Ovary (tissue), 9 donors: Measurements from ENCODE around the gene HOXA1. TPM values are rescaled to one million over a fixed set of nuclear protein-coding genes. Genes with fewer than 3 reads are reported as not detected.

Source experiments
- polyA plus RNA-seq, 2 donors: library from polyadenylated mRNA; stranded (reverse); fragments of 200-250 nt in 1 of 2; fragments of 350-450 nt in 1 of 2; fragmentation: Illumina TruSeq in 1 of 2; extraction: RNeasy Lipid Tissue Mini Kit (QIAGEN cat#74804) in 1 of 2; gene quantifications; one replicate each; pipeline ENCODE4 v1.2.3, GENCODE V29; 2013 to 2014
- small RNA-seq: library from RNA; depleted of rRNA; stranded (forward); fragments of <200 nt; gene quantifications from one replicate; pipeline ENCODE3, GENCODE V24; 2016
- total RNA-seq, 7 donors: library from RNA; depleted of rRNA in 2 of 7; stranded (reverse); fragments of >200 nt in 2 of 7; fragmentation: NEBNext Ultra II Directional in 3 of 7; extraction: Animal tissue kit (Norgen Biotek cat#: 25700) in 3 of 7; gene quantifications; one replicate each; pipeline versions ENCODE4 v1.1.0 to v1.2.4, GENCODE V29; 2016 to 2023
- donor health status: DM: no; HTN: no; CAD: no; lungs with moderate emphysema.
- donor health status: DM: no; HTN: no; CAD: no.
- donor health status: Bipolar disorder and iron deficiency.
- donor health status: DM: yes; HTN: yes; CAD: no.
- donor health status: DM: no; HTN: no; CAD: no.
- donor health status: DM: yes; HTN: yes; CAD: no.

HOXA1 gene
- total and polyA plus RNA-seq, 9 donors: 0.23 to 1.5 (median 0.62) TPM

Small RNA genes within 50 kb of the gene (small RNA-seq; reads per million reads assigned to genes)
- not detected for gene RF01977

Other genes starting within 250 kb of the HOXA1 start
- 10 to 100 TPM; 17.1 to 40.8 (median 20.0) TPM for gene SKAP2, start 231.4 kb downstream of the HOXA1 start, total RNA-seq
- gene SKAP2, start 231.4 kb downstream of the HOXA1 start, polyA plus RNA-seq: 10 to 100 TPM in 1 of 2 donors, 1 to 10 TPM in 1; 8.6 to 26.6 TPM
- gene HOXA2, start 6.7 kb upstream of the HOXA1 start, total RNA-seq: 1 to 10 TPM in 3 of 7 donors, under 1 TPM in 2, not detected in 2; 0.36 to 9.0 (median 1.1) TPM
- 1 to 10 TPM in 1 of 2 donors, under 1 TPM in 1; 0.73 to 1.8 TPM for gene HOXA2, start 6.7 kb upstream of the HOXA1 start, polyA plus RNA-seq
- 10 to 100 TPM in 2 of 7 donors, 1 to 10 TPM in 3, under 1 TPM in 2; 0.22 to 34.0 (median 2.3) TPM for gene HOXA4, start 34.8 kb upstream of the HOXA1 start, total RNA-seq
- 10 to 100 TPM in 1 of 2 donors, 1 to 10 TPM in 1; 6.6 to 12.9 TPM for gene HOXA4, start 34.8 kb upstream of the HOXA1 start, polyA plus RNA-seq
- 10 to 100 TPM in 2 of 7 donors, 1 to 10 TPM in 2, under 1 TPM in 3; 0.40 to 29.6 (median 1.4) TPM for gene HOXA5, start 47.7 kb upstream of the HOXA1 start, total RNA-seq
- 1 to 10 TPM; 1.8 to 5.6 TPM for gene HOXA5, start 47.7 kb upstream of the HOXA1 start, polyA plus RNA-seq
- 1 to 10 TPM in 3 of 7 donors, under 1 TPM in 4; 0.32 to 4.2 (median 0.43) TPM for gene HOXA6, start 51.8 kb upstream of the HOXA1 start, total RNA-seq
- under 1 TPM in 1 of 2 donors, not detected in 1; 0.29 TPM for gene HOXA6, start 51.8 kb upstream of the HOXA1 start, polyA plus RNA-seq
- 10 to 100 TPM in 2 of 7 donors, 1 to 10 TPM in 3, under 1 TPM in 2; 0.36 to 50.9 (median 1.3) TPM for gene HOXA3, start 56.6 kb upstream of the HOXA1 start, total RNA-seq
- 1 to 10 TPM; 2.3 to 3.4 TPM for gene HOXA3, start 56.6 kb upstream of the HOXA1 start, polyA plus RNA-seq
- gene HOXA7, start 60.7 kb upstream of the HOXA1 start, total RNA-seq: 1 to 10 TPM in 3 of 7 donors, under 1 TPM in 4; 0.23 to 4.5 (median 0.75) TPM
- gene HOXA7, start 60.7 kb upstream of the HOXA1 start, polyA plus RNA-seq: 1 to 10 TPM in 1 of 2 donors, under 1 TPM in 1; 0.53 to 4.1 TPM
- gene HOXA9, start 69.5 kb upstream of the HOXA1 start, total RNA-seq: 1 to 10 TPM in 1 of 7 donors, under 1 TPM in 5, not detected in 1; 0.12 to 1.0 (median 0.57) TPM
- 1 to 10 TPM in 1 of 2 donors, under 1 TPM in 1; 0.22 to 2.5 TPM for gene HOXA9, start 69.5 kb upstream of the HOXA1 start, polyA plus RNA-seq
- gene HOXA10, start 78.3 kb upstream of the HOXA1 start, total RNA-seq: 1 to 10 TPM in 3 of 7 donors, under 1 TPM in 3, not detected in 1; 0.25 to 2.0 (median 0.91) TPM
- gene HOXA10, start 78.3 kb upstream of the HOXA1 start, polyA plus RNA-seq: 1 to 10 TPM in 1 of 2 donors, under 1 TPM in 1; 0.34 to 2.8 TPM
- 1 to 10 TPM in 3 of 7 donors, under 1 TPM in 1, not detected in 3; 0.23 to 2.0 (median 1.5) TPM for gene HOXA11, start 89.2 kb upstream of the HOXA1 start, total RNA-seq
- gene HOXA11, start 89.2 kb upstream of the HOXA1 start, polyA plus RNA-seq: under 1 TPM; 0.11 to 0.65 TPM
- gene HOXA13, start 104.1 kb upstream of the HOXA1 start, total RNA-seq: not detected
- gene HOXA13, start 104.1 kb upstream of the HOXA1 start, polyA plus RNA-seq: under 1 TPM in 1 of 2 donors, not detected in 1; 0.07 TPM
- not detected for gene EVX1, start 146.8 kb upstream of the HOXA1 start, total RNA-seq
- gene EVX1, start 146.8 kb upstream of the HOXA1 start, polyA plus RNA-seq: not detected